GM12874 (cell line): ENCODE results near the gene DAP.

Experiments
- TF ChIP-seq, protein P1 (sequence below): IDR thresholded peaks from 2 replicates; pipeline ENCODE4 v1.5.1; 2011; ENCODE audit warnings: low read depth, mild to moderate bottlenecking, control low read depth, low read length, moderate library complexity; ENCODE audit not compliant: insufficient read depth

The DAP gene

DNA sequence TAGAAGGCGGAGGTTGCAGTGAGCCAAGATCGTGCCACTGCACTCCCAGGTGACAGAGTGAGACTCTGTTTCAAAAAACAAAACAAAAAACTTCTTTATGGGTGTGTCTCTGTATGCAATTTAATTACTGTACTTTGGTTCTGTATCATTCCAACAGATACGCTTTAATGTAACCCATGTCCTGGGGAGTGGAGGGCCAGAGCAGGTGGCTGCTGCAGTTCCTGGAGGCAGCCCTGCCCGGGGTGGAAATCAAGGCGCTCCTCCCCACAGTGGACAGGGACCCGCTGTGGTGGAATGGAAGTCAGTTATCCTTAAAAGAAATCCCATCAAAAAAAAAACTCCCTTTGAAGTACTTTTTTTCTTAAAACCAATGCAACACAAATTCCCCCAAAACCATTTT, 1.9 kb downstream of the DAP start:
- TF ChIP-seq, protein P1, sequence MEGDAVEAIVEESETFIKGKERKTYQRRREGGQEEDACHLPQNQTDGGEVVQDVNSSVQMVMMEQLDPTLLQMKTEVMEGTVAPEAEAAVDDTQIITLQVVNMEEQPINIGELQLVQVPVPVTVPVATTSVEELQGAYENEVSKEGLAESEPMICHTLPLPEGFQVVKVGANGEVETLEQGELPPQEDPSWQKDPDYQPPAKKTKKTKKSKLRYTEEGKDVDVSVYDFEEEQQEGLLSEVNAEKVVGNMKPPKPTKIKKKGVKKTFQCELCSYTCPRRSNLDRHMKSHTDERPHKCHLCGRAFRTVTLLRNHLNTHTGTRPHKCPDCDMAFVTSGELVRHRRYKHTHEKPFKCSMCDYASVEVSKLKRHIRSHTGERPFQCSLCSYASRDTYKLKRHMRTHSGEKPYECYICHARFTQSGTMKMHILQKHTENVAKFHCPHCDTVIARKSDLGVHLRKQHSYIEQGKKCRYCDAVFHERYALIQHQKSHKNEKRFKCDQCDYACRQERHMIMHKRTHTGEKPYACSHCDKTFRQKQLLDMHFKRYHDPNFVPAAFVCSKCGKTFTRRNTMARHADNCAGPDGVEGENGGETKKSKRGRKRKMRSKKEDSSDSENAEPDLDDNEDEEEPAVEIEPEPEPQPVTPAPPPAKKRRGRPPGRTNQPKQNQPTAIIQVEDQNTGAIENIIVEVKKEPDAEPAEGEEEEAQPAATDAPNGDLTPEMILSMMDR, result no peak

DNA sequence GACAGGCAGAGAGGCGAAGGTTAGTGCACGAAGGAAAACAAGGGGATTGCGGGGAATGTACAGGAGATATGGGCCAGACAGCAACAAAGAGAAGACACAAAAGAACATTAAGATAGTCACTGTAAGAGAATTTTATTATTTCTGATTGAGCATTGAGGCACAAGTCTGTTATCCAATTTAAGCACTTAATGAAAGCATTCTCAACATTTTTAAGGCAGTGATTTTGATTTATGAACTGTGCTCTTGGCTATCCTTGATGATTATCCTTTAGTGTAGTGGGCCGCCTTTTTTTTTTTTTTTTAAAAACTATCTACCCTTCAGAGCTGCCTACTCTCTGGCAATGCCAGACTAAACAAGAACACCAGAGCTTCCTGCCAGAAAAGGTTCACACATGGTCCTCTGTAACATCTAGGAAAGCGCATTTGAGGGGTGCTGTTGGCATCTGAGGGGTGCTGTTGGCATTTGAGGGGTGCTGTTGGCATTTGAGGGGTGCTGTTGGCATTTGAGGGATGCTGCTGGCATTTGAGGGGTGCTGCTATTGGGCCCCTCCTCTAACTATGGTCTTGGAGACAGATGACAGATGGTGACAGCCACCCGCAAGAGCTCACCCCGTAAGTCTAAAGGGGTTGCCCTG, 3.0 kb downstream of the DAP start:
- TF ChIP-seq, protein P1, result no peak

DNA sequence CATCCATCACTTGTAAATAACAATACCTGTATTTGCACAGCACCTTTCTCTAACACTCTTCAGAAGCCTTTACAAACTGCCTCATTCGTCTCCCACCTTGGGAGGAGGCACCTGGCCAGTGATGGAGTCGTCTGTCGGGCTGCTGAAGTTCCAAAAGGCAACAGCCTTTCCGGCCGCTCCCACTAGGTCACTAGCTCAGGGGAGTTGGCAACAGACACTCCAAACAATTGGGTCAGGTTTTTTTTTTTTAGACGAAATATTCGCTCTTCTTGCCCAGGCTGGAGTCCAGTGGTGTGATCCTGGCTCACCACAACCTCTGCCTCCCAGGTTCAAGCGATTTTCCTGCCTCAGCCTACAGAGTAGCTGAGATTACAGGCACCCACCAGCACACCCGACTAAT, 4.0 kb downstream of the DAP start:
- TF ChIP-seq, protein P1, result no peak

- TF ChIP-seq, protein P1, result no peak
Measured at GRCh38 chr5:10756549-10756948, 4.5 kb downstream of the DAP start.

DNA sequence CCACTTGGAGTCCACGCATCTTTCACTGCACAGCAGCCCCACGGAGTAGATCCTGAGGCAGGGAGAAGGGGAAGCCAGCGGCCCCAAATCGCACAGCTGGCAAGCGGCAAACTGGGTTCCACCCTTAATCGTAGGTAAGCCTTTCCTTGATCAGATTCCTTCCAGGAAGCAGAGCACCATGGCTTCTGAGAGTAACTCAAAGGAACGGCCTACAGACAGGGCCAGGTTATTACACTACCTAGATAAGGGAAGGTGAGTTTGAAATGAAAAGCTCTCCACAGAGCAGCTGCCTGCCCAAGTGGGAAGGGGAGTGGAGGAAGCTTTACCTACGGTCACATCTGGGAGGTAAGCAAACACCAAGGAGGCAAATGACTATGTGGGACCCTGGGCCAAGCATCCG, 7.9 kb downstream of the DAP start:
- TF ChIP-seq, protein P1, result no peak

GRCh38 chr5:10752451-10752850, 8.6 kb downstream of the DAP start:
- TF ChIP-seq, protein P1, result no peak

DNA sequence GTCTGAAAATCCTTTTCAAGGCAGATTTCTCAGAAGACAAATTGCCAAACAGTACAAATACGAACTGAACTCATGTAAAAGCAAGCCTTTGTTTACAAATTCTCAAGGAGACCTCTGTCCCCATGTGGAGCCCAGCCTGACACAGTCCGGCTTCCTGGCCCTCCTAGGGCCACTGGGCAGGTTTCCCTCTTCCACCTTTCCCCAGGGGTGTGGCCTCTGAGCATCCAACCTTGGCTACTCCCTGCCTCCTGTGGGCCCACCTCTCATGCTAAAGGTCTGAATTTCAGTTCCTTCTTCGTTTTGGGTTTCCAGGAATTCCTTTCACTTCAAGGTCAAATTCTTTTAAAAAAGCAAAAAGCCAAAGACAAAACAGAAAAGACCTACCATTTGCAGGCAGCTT, 10.1 kb downstream of the DAP start:
- TF ChIP-seq, protein P1, result no peak
